Mesendoderm (in vitro differentiated cells): Measurements from ENCODE around the gene UIMC1.
"Not testable (repeated sequence)": the region's sequence is repeated elsewhere in the genome, so short reads cannot be mapped to it uniquely, and the experiment has no call there.

Experiments used
- DNase-seq: peaks from one replicate; pipeline ENCODE4 v3.0.0; 2013
- H2AK5ac ChIP-seq: 2 replicates; pipeline ENCODE4 v1.6.1; 2013; ENCODE audit warnings: low read length, inconsistent platforms
- H2BK120ac ChIP-seq: 2 replicates; pipeline ENCODE4 v1.6.1; 2013; ENCODE audit warnings: low read depth, mild to moderate bottlenecking, low read length, moderate library complexity, mixed read lengths
- H2BK15ac ChIP-seq: replicated peaks from 2 replicates; pipeline ENCODE4 v1.6.1; 2013; ENCODE audit warnings: low read depth, mild to moderate bottlenecking, moderate library complexity
- H2BK5ac ChIP-seq: 2 replicates; pipeline ENCODE4 v1.6.1; 2013; ENCODE audit warnings: low read length, inconsistent platforms
- H3K18ac ChIP-seq: 2 replicates; pipeline ENCODE4 v1.6.1; 2013; ENCODE audit warnings: mild to moderate bottlenecking, low read length, mixed read lengths
- H3K23ac ChIP-seq: one replicate; pipeline ENCODE4 v1.6.1; 2013; ENCODE audit warnings: low read length
- H3K27ac ChIP-seq: 2 replicates; pipeline ENCODE4 v1.5.1; 2013; ENCODE audit warnings: low read depth, mild to moderate bottlenecking, inconsistent platforms, low read length, moderate library complexity
- H3K27me3 ChIP-seq: 2 replicates; pipeline ENCODE4 v1.6.1; 2013; ENCODE audit warnings: low read length, control low read depth, mild to moderate bottlenecking, inconsistent platforms; ENCODE audit not compliant: insufficient read depth, poor library complexity
- H3K36me3 ChIP-seq: 2 replicates; pipeline ENCODE4 v1.6.1; 2013; ENCODE audit warnings: low read length, inconsistent platforms; ENCODE audit not compliant: control insufficient read depth, insufficient read depth
- H3K4ac ChIP-seq: one replicate; pipeline ENCODE4 v1.6.1; 2013; ENCODE audit warnings: low read depth, mild to moderate bottlenecking, low read length, moderate library complexity
- H3K4me1 ChIP-seq: 2 replicates; pipeline ENCODE4 v1.6.1; 2013; ENCODE audit warnings: low read depth, low read length, inconsistent platforms; ENCODE audit not compliant: control insufficient read depth
- H3K4me2 ChIP-seq: 2 replicates; pipeline ENCODE4 v1.6.1; 2013; ENCODE audit warnings: low read length
- H3K4me3 ChIP-seq: 2 replicates; pipeline ENCODE4 v1.5.1; 2013; ENCODE audit warnings: mild to moderate bottlenecking, low read length
- H3K56ac ChIP-seq: one replicate; pipeline ENCODE4 v1.6.1; 2013; ENCODE audit warnings: low read length
- H3K79me1 ChIP-seq: 2 replicates; pipeline ENCODE4 v1.6.1; 2013; ENCODE audit warnings: low read length, inconsistent platforms
- H3K79me2 ChIP-seq: 2 replicates; pipeline ENCODE4 v1.6.1; 2013; ENCODE audit warnings: mild to moderate bottlenecking, low read length; ENCODE audit not compliant: control insufficient read depth, insufficient read depth
- H3K9ac ChIP-seq: 2 replicates; pipeline ENCODE4 v1.6.1; 2013; ENCODE audit warnings: low read length, inconsistent platforms
- H4K5ac ChIP-seq: one replicate; pipeline ENCODE4 v1.6.1; 2013; ENCODE audit warnings: low read length
- H4K8ac ChIP-seq: one replicate; pipeline ENCODE4 v1.6.1; 2013; ENCODE audit warnings: low read depth, mild to moderate bottlenecking, control low read depth, low read length, moderate library complexity
- WGBS: extraction: QIAGEN DNeasy Blood & Tissue Kit; methylation state at CpG from one replicate; pipeline ENCODE4 v1.1.7; 2013; ENCODE audit warnings: low lambda C conversion rate, missing lambda C conversion rate; ENCODE audit not compliant: insufficient coverage; ENCODE audit errors: extremely low coverage; 5-methylcytosine and 5-hydroxymethylcytosine counted together

Gene UIMC1

GRCh38 chr5:176873541-176874172 lies 132.9 kb downstream of the UIMC1 start:
- no CpG with 5 or more reads among the region's 16 CpGs for WGBS
- Histone ChIP-seq H4K5ac (no peak overlapping the region), H2BK15ac (no peak overlapping the region), H3K27me3 (no peaks in the 10 kb centered on the region), H3K27ac (no peak overlapping the region), H3K4ac (no peak overlapping the region), H2BK120ac (no peak overlapping the region), H3K4me1 (no peaks in the 10 kb centered on the region), H3K36me3 (no peaks in the 10 kb centered on the region), H3K4me2 (no peak overlapping the region), H2AK5ac (no peak overlapping the region), H3K79me2 (no peaks in the 10 kb centered on the region), H3K18ac (no peak overlapping the region), H4K8ac (no peak overlapping the region), H3K56ac (no peak overlapping the region), H3K4me3 (no peak overlapping the region), H3K79me1 (no peaks in the 10 kb centered on the region), H3K9ac (no peak overlapping the region), H3K23ac (no peak overlapping the region), H2BK5ac (no peak overlapping the region)
- no peak for DNase-seq

- not testable (repeated sequence) for DNase-seq, H3K4me2 ChIP-seq, H3K4ac ChIP-seq, H3K23ac ChIP-seq, H3K18ac ChIP-seq, H3K79me2 ChIP-seq, H2BK15ac ChIP-seq, H2BK120ac ChIP-seq, H3K4me3 ChIP-seq, H2BK5ac ChIP-seq, H4K5ac ChIP-seq, H3K79me1 ChIP-seq, H3K9ac ChIP-seq, H3K56ac ChIP-seq, H4K8ac ChIP-seq, H3K4me1 ChIP-seq, H2AK5ac ChIP-seq, H3K36me3 ChIP-seq, H3K27me3 ChIP-seq, H3K27ac ChIP-seq
- no CpG with 5 or more reads among the region's 2 CpGs for WGBS
Measured at GRCh38 chr5:176873011-176873410, 133.6 kb downstream of the UIMC1 start.

GRCh38 chr5:176872586-176872985 lies 134.0 kb downstream of the UIMC1 start:
- WGBS: no CpG with 5 or more reads among the region's 2 CpGs
- H3K27ac ChIP-seq, H3K36me3 ChIP-seq, H3K23ac ChIP-seq, H3K79me1 ChIP-seq, H4K5ac ChIP-seq, H4K8ac ChIP-seq, H2BK15ac ChIP-seq, H3K4ac ChIP-seq, H2BK120ac ChIP-seq, H3K4me3 ChIP-seq, DNase-seq, H3K4me2 ChIP-seq, H2BK5ac ChIP-seq, H3K79me2 ChIP-seq, H3K4me1 ChIP-seq, H2AK5ac ChIP-seq, H3K9ac ChIP-seq, H3K18ac ChIP-seq, H3K56ac ChIP-seq, H3K27me3 ChIP-seq: not testable (repeated sequence)

DNA sequence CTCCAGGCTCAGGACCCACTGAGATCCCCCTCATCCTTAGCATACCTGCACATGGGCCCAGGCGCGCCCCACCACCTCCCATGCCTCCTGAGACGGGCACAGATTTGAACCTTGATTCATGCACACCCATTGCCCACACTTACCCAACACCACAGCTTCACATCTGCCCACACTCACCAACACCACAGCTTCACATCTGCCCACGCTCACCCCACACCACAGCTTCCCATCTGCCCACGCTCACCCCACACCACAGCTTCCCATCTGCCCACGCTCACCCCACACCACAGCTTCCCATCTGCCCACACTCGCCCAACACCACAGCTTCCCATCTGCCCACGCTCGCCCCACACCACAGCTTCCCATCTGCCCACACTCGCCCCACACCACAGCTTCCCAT lies 135.9 kb downstream of the UIMC1 start:
- not testable (repeated sequence) for H3K79me1 ChIP-seq, H4K8ac ChIP-seq, H3K9ac ChIP-seq, H3K4me3 ChIP-seq, H3K18ac ChIP-seq, H3K36me3 ChIP-seq, H2BK120ac ChIP-seq, H3K23ac ChIP-seq, H2BK15ac ChIP-seq, H3K4me2 ChIP-seq, H3K56ac ChIP-seq, H4K5ac ChIP-seq, H3K4ac ChIP-seq, H2BK5ac ChIP-seq, H2AK5ac ChIP-seq, H3K27me3 ChIP-seq, H3K4me1 ChIP-seq, DNase-seq, H3K79me2 ChIP-seq, H3K27ac ChIP-seq
- no CpG with 5 or more reads among the region's 10 CpGs for WGBS

- H3K4me1 ChIP-seq: peaks cover 1% of the 10 kb centered on the region
- H3K4me2 ChIP-seq: no peak overlapping the region
- WGBS: no CpG with 5 or more reads among the region's 17 CpGs
- no peak overlapping the region for H3K27ac ChIP-seq
- peak; percentile 70 for DNase-seq
- H2BK5ac ChIP-seq: no peak overlapping the region
- no peak overlapping the region for H3K4ac ChIP-seq
- H3K23ac ChIP-seq: no peak overlapping the region
- no peaks in the 10 kb centered on the region for H3K36me3 ChIP-seq
- no peak overlapping the region for H2AK5ac ChIP-seq
- no peaks in the 10 kb centered on the region for H3K79me1 ChIP-seq
- H3K4me3 ChIP-seq: no peak overlapping the region
- H3K9ac ChIP-seq: no peak overlapping the region
- H3K27me3 ChIP-seq: no peaks in the 10 kb centered on the region
- H2BK15ac ChIP-seq: no peak overlapping the region
- no peak overlapping the region for H4K5ac ChIP-seq
- no peak overlapping the region for H3K18ac ChIP-seq
- H3K79me2 ChIP-seq: no peaks in the 10 kb centered on the region
- H2BK120ac ChIP-seq: no peak overlapping the region
- H3K56ac ChIP-seq: no peak overlapping the region
- H4K8ac ChIP-seq: no peak overlapping the region
Measured at GRCh38 chr5:176870110-176870591, 136.4 kb downstream of the UIMC1 start.

- Histone ChIP-seq H2BK5ac (no peak overlapping the region), H3K9ac (no peak overlapping the region), H4K5ac (no peak overlapping the region), H3K27ac (no peak overlapping the region), H2AK5ac (no peak overlapping the region), H2BK120ac (no peak overlapping the region), H3K27me3 (no peaks in the 10 kb centered on the region), H3K79me2 (no peaks in the 10 kb centered on the region), H3K4me3 (no peak overlapping the region), H3K18ac (no peak overlapping the region), H2BK15ac (no peak overlapping the region), H4K8ac (no peak overlapping the region), H3K4ac (no peak overlapping the region), H3K56ac (no peak overlapping the region), H3K79me1 (no peaks in the 10 kb centered on the region), H3K36me3 (no peaks in the 10 kb centered on the region), H3K23ac (no peak overlapping the region), H3K4me1 (peaks cover 1% of the 10 kb centered on the region), H3K4me2 (no peak overlapping the region)
- no CpG with 5 or more reads among the region's 38 CpGs for WGBS
- no peak for DNase-seq
Measured at GRCh38 chr5:176869501-176870109, 137.0 kb downstream of the UIMC1 start.
